ENCODE data around the gene GP1BB.

- TF ChIP-seq REST (IDR thresholded peaks at IDR 0.05; ENCODE audit: insufficient read depth in 1 of 2, low read depth in 2 of 2, low read length in 1 of 2): no peak
- TF ChIP-seq, protein P1, sequence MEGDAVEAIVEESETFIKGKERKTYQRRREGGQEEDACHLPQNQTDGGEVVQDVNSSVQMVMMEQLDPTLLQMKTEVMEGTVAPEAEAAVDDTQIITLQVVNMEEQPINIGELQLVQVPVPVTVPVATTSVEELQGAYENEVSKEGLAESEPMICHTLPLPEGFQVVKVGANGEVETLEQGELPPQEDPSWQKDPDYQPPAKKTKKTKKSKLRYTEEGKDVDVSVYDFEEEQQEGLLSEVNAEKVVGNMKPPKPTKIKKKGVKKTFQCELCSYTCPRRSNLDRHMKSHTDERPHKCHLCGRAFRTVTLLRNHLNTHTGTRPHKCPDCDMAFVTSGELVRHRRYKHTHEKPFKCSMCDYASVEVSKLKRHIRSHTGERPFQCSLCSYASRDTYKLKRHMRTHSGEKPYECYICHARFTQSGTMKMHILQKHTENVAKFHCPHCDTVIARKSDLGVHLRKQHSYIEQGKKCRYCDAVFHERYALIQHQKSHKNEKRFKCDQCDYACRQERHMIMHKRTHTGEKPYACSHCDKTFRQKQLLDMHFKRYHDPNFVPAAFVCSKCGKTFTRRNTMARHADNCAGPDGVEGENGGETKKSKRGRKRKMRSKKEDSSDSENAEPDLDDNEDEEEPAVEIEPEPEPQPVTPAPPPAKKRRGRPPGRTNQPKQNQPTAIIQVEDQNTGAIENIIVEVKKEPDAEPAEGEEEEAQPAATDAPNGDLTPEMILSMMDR (IDR thresholded peaks at IDR 0.05): no peak
- TF ChIP-seq POLR2AphosphoS5 (IDR thresholded peaks at IDR 0.05; ENCODE audit: low read depth, low read length): no peak
- TF ChIP-seq SIN3A (IDR thresholded peaks at IDR 0.05; ENCODE audit: borderline replicate concordance, insufficient read depth, low read depth, low read length): no peak
Measured at GRCh38 chr22:19724927-19725661, 1.8 kb downstream of the GP1BB start.
